Measurements from ENCODE around the gene STX19.
"Not testable (repeated sequence)": the region's sequence is repeated elsewhere in the genome, so short reads cannot be mapped to it uniquely, and the experiment has no call there.

The STX19 gene

GRCh38 chr3:94028093-94028837, at the start of gene STX19:
STX19 (minus strand) TSS chr3:94028597; CDS start chr3:94015269, 13,328 bp downstream.
- DNase-seq: no peak

- no peak for DNase-seq
These were observed 47.7 kb upstream of the STX19 start for GRCh38 chr3:94076055-94076454.

- DNase-seq: no peak
These were observed 43.4 kb upstream of the STX19 start for GRCh38 chr3:94071713-94072284.

GRCh38 chr3:94070341-94070911, 42.0 kb upstream of the STX19 start:
- no peak for DNase-seq

DNA sequence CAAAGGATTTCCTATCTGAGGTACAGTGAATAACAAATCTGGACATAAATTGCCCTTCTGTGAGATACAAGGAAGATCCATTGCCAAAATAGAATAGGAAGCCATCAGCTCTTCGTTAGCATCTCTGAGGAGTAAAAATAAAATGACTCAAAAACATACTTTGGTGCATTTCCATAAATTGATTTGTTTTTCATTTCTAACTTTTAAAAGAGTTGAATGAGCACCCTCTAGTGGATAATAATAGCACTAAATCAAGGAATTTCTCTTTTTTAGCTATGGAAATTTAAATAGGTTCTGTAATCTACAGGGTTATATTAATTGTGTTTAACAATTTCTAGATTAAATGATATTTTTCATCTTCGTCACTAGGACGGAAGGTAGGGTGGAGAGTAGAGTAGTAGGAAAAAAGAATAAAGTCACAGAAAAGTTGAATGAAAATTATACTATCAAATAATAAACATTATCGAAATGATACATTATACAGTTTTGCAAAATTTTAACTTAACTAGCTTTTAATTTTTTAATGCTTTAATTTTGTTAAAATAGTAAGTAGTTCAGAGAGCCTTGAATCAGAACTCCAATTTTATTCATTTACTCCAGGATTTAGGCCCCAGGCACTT, 40.9 kb upstream of the STX19 start:
- DNase-seq: no peak

- DNase-seq: no peak
These were observed 38.4 kb upstream of the STX19 start for GRCh38 chr3:94066506-94067500.

- no peak for DNase-seq
These were observed 37.6 kb upstream of the STX19 start for GRCh38 chr3:94065819-94066480.

DNA sequence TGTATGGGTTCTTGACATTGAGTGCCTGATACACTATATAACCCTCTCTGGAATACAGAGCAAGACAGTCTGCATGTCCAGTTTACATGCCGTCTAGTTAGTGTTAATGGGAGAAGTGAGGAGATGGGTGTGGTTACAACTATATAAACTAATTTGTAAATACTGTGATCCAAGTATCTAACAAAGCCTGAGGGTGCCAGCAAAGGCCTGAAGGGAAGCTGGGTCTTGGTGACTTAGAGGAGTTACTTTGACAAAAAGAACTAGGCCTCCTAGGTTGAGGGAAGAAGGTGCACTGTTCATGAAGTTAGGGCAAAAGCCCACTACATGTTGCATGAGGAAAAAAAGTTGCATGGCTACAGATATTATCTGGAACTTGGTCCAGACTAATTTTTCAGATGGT, 36.7 kb upstream of the STX19 start:
- no peak for DNase-seq

DNA sequence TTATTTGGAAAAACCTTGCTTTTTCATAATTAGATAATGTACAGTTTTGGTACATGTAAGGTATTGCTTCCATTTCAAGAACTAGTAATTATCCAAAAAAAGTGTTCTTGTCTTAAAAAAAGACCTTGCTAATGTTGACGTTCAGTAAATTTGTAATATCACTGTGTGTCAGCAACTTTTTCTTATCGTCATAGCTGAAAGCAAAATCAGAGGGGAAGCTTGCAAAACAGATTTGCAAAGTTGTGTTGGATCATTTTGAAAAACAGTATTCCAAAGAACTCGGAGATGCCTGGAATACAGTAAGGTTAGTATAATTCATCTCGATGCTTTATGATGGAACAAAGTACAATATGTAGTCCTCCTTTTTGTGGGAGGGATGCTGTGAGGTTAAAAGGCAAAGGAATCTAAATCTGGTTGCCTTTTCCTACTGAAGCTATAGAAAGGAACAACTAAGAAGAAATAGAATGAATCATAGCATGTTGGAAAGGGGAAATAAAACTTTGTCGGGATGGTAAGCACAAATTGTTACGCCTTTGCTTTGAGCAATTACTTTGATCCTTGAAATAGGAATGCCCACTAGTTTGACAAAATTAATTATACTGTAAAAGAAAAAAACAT, 36.0 kb upstream of the STX19 start:
- no peak for DNase-seq

GRCh38 chr3:94063496-94064119, 35.2 kb upstream of the STX19 start:
- no peak for DNase-seq

GRCh38 chr3:94062513-94063404, 34.4 kb upstream of the STX19 start, which contains the start of the genes DHFR2 and NSUN3:
DHFR2 (minus strand) TSS chr3:94062916; CDS start chr3:94061511, 1,405 bp downstream.
NSUN3 (plus strand) TSS chr3:94063061; CDS start chr3:94063127, 66 bp downstream.
- DNase-seq: peak; percentile 95

DNA sequence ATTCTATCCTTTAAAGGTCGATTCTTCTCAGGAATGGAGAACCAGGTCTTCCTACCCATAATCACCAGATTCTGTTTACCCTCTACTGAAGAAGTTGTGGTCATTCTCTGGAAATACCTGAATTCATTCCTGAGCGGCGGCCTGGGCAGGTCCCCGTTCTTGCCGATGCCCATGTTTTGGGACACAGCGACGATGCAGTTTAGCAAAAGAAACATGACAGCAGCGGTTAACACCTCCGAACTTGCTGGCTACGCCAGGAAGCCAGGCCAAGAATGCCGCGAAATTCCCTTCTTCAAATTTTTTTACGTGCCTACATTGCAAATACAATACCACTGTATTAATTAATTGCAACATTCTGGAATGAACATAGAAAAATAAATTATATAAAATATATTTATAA, 32.9 kb upstream of the STX19 start:
- no peak for DNase-seq

- DNase-seq: no peak
These were observed 22.1 kb upstream of the STX19 start for GRCh38 chr3:94050546-94050945.

DNA sequence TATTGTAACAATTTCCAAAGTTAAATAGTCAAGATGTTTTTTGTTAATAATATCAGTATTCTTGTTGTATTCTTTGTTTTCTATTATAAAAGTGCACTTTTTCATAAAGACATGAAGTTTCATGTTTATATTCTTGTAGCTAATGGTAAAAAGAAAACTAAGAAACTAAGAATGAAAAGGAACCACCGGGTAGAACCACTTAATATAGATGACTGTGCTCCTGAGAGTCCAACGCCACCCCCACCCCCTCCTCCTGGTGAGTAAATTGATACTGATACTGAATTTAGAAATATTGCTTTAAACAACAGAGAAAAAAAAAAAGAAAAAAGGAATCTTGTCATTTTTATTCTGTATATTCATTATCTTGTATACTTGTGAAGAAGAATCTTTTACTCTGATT, 20.9 kb upstream of the STX19 start:
- no peak for DNase-seq

DNA sequence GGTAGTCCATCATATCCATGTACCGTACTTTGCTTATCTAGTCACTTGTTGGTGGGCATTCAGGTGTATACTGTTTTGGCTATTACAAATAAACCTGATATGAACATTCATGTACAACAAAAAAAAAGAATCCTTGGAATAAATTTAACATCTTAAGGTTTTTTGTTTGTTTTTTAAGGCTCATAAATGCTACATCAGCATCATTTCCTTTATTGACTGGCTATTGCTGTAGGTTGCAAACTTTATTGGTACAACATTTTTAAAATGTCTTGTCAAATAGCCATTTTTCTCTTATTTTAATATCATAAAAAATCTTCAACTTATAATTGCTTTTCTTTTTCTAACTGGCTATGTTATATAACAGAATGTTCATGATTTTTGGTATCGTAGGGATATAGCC, 18.1 kb upstream of the STX19 start:
- no peak for DNase-seq

DNA sequence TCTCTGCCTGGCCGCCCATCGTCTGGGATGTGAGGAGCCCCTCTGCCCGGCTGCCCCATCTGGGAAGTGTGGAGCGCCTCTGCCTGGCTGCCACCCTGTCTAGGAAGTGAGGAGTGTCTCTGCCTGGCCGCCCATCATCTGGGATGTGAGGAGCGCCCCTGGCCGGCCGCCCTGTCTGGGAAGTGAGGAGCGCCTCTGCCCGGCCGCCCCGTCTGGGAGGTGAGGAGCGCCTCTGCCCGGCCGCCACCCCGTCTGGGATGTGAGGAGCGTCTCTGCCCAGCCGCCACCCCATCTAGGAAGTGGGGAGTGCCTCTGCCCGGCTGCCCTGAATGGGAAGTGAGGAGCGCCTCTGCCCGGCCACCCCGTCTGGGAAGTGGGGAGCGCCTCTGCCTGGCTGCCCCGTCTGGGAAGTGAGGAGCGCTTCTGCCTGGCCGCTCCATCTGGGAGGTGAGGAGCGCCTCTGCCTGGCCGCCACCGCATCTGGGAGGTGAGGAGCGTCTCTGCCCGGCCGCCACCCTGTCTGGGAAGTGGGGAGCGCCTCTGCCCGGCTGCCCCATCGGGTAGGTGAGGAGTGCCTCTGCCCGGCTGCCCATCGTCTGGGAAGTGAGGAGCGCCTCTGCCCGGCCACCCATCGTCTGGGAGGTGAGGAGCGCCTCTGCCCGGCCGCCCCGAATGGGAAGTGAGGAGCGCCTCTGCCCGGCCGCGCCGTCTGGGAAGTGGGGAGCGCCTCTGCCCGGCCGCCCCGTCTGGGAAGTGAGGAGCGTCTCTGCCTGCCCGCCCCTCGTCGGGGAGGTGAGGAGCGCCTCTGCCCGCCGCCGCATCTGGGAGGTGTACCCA, 15.9 kb upstream of the STX19 start:
- not testable (repeated sequence) for DNase-seq

- DNase-seq: no peak
These were observed 14.9 kb upstream of the STX19 start for GRCh38 chr3:94043285-94043684.

DNA sequence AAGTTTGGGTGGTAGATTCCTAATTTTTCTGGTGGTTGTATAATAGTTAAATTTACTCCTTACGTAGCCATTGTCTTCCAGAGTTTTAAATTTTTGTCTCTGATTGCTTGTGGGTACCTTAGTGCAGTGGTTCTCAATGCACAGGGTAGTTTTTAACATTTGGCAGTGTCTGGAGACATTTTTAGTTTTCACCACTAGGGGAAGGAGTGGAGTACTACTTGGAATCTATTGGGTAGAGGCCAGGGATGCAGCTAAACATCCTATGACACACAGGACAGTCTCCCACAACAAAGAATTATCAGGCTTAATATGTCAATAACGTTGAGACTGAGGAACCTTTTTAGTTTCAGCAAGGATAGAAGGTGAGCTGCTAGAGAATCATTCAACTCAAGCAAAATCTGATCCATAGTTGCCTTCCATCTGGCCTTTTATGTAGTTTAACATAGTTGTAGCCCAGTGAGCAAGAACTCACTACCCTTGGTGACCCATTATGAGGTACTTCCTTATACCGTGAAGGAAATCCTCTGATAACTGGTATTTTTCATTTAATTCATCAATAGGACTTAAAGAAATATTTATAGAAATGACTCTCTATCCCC, 8.6 kb upstream of the STX19 start:
- DNase-seq: no peak

GRCh38 chr3:94026623-94027022, 1.8 kb downstream of the STX19 start:
- no peak for DNase-seq

Measured in NCI-H2107 (cell line).